CD8-positive, alpha-beta memory T cell (primary cell): ENCODE data around the gene NOMO2. TPM values are rescaled to one million over a fixed set of nuclear protein-coding genes. Genes with fewer than 3 reads are reported as not detected.
"Not testable (repeated sequence)": the region's sequence is repeated elsewhere in the genome, so short reads cannot be mapped to it uniquely, and the experiment has no call there.

Experiments
- CTCF ChIA-PET: fragments of 350-600 bp; sonication (Branson Sonifier 250); formaldehyde crosslinking; loops from one replicate; lab custom pipeline; 2021; ENCODE audit warnings: antibody characterized with exemption; lab: Charles Lee
- POLR2A ChIA-PET: fragments of 350-600 bp; sonication (Branson Sonifier 250); formaldehyde crosslinking; loops from one replicate; lab custom pipeline; 2021; ENCODE audit warnings: antibody characterized with exemption; lab: Charles Lee
- DNase-seq, 5 donors: peaks; one replicate each; pipeline versions ENCODE4 v3.0.0 to v3.0.0-alpha.2; 2020 to 2022; ENCODE audit warnings: mixed read lengths in 1 of 5
- H3K27ac ChIP-seq: one replicate; pipeline ENCODE4 v1.7.0; 2013; ENCODE audit warnings: low read depth, mild to moderate bottlenecking, low read length, moderate library complexity
- H3K27me3 ChIP-seq: 2 replicates; pipeline ENCODE4 v1.7.0; 2013; ENCODE audit warnings: low read length, mild to moderate bottlenecking; ENCODE audit not compliant: insufficient read depth, poor library complexity, severe bottlenecking
- H3K36me3 ChIP-seq: 2 replicates; pipeline ENCODE4 v1.7.0; 2013; ENCODE audit warnings: mild to moderate bottlenecking, low read length, moderate library complexity; ENCODE audit not compliant: insufficient read depth
- H3K4me1 ChIP-seq: 2 replicates; pipeline ENCODE4 v1.7.0; 2013; ENCODE audit warnings: mild to moderate bottlenecking, low read length, moderate library complexity; ENCODE audit not compliant: insufficient read depth
- H3K4me3 ChIP-seq: 2 replicates; pipeline ENCODE4 v1.7.0; 2013; ENCODE audit warnings: mild to moderate bottlenecking, low read length
- H3K9me3 ChIP-seq: 2 replicates; pipeline ENCODE4 v1.7.0; 2013; ENCODE audit warnings: mild to moderate bottlenecking, low read length
- H3K27ac Mint-ChIP-seq, 8 donors: one replicate each; pipeline ENCODE4 v1.8.0; 2020 to 2021; ENCODE audit warnings: mixed read lengths in 8 of 8, mild to moderate bottlenecking in 6 of 8, inconsistent platforms in 3 of 8, moderate library complexity in 3 of 8
- H3K27me3 Mint-ChIP-seq, 2 donors: one replicate each; pipeline ENCODE4 v1.8.0; 2020 to 2021; ENCODE audit warnings: mixed read lengths in 2 of 2, mild to moderate bottlenecking in 1 of 2, moderate library complexity in 1 of 2
- H3K36me3 Mint-ChIP-seq, 3 donors: one replicate each; pipeline ENCODE4 v1.8.0; 2020 to 2021; ENCODE audit warnings: mixed read lengths in 3 of 3, inconsistent platforms in 1 of 3, mild to moderate bottlenecking in 1 of 3
- H3K4me1 Mint-ChIP-seq, 3 donors: one replicate each; pipeline ENCODE4 v1.8.0; 2020 to 2021; ENCODE audit warnings: mixed read lengths in 3 of 3, inconsistent platforms in 1 of 3, mild to moderate bottlenecking in 1 of 3
- H3K4me3 Mint-ChIP-seq, 7 donors: one replicate each; pipeline ENCODE4 v1.8.0; 2020 to 2021; ENCODE audit warnings: mixed read lengths in 7 of 7, mild to moderate bottlenecking in 6 of 7, moderate library complexity in 4 of 7, inconsistent platforms in 2 of 7
- H3K9me3 Mint-ChIP-seq, 5 donors: one replicate each; pipeline ENCODE4 v1.8.0; 2020 to 2022; ENCODE audit warnings: mixed read lengths in 5 of 5, mild to moderate bottlenecking in 3 of 5, moderate library complexity in 2 of 5, inconsistent platforms in 1 of 5
- polyA plus RNA-seq: library from polyadenylated mRNA; unstranded; fragments of 300-500 nt; fragmentation: Illumina TruSeq; gene quantifications from one replicate; pipeline ENCODE4 v1.2.3, GENCODE V29; 2021
- total RNA-seq, 2 experiments: library from RNA; stranded (reverse); gene quantifications; one replicate each; pipeline ENCODE4 v1.2.3, GENCODE V29; 2021

Gene NOMO2
- total and polyA plus RNA-seq, 3 experiments from 2014 or later, result 67.5 to 90.1 (median 85.8) TPM

DNA sequence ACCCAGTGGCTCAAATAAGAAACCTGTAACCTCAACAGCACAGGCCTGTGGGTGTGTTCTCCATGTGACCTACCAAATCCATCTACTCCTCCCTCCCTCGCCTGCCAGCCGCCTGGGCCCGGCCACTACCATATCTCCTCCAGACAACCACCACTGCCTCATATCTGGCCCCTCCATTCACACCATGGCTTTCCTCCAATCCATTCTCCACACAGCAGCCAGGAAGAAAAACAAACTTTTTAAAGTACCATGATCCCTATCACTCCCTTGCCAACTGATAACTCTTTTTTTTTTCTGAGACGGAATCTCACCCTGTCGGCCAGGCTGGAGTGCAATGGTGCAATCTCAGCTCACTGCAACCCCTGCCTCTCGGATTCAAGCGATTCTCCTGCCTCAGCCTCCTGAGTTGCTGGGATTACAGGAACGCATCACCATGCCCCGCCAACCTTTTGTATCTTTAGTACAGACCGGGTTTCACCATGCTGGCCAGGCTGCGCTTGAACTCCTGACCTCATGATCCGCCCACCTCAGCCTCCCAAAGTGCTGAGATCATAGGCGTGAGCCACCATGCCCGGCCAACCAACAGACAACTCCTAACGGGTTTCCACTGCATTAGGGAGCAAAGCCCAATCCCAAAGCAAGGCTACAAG lies 26.3 kb downstream of the NOMO2 start:
- POLR2A ChIA-PET, H3K4me1 ChIP-seq, H3K4me1 Mint-ChIP-seq, H3K27ac ChIP-seq, H3K36me3 ChIP-seq, H3K9me3 ChIP-seq, H3K27ac Mint-ChIP-seq, DNase-seq, H3K4me3 Mint-ChIP-seq, H3K27me3 Mint-ChIP-seq, H3K4me3 ChIP-seq, CTCF ChIA-PET, H3K9me3 Mint-ChIP-seq, H3K27me3 ChIP-seq: not testable (repeated sequence)
- H3K36me3 Mint-ChIP-seq, result peaks cover 0 to 21% (median 5%) of the 10 kb centered on the region in 3 donors

DNA sequence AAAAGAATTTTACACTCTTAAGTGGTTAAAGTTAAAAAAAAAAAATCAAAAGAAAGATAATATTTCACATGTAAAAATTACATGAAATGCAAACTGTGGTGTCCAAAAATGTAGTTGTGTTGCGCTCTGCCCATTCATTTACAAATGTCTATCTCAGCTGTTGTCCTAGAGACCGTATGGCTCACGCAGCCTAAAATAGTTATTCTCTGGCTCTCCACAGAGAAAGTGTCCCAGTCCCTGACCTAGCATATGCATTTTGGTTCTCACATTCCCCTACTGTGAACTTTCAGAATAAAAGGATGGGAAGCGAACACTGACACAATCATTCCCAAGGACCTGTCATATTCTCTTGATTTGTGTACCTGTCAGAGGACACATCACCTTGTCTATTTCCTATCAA lies 27.6 kb downstream of the NOMO2 start:
- H3K4me3 Mint-ChIP-seq, POLR2A ChIA-PET: not testable (repeated sequence)

DNA sequence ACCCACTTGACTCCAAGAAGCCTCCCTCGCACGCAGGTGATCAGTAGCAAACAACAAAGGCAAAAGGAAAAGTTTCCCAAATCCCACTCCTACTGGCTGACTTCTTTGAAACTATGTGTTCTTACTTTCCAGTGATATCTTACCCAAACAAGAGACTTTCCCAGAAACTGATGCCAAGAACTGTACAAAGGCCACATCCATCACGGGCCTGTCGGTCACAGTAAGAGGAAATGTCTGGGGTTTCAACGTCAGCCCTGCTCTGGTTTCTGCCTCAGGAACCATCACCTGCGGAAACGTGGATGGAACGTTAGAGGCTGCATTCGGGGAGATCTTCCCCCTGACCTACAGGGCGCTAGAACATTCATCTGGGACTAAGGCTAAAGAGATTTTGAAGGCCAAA lies 30.6 kb downstream of the NOMO2 start:
- H3K27ac Mint-ChIP-seq, H3K36me3 ChIP-seq, H3K9me3 Mint-ChIP-seq, H3K4me1 Mint-ChIP-seq, POLR2A ChIA-PET, CTCF ChIA-PET, H3K4me1 ChIP-seq, DNase-seq, H3K9me3 ChIP-seq, H3K27ac ChIP-seq, H3K4me3 ChIP-seq, H3K4me3 Mint-ChIP-seq, H3K27me3 Mint-ChIP-seq, H3K27me3 ChIP-seq: not testable (repeated sequence)
- peaks cover 0 to 20% (median 6%) of the 10 kb centered on the region in 3 donors for H3K36me3 Mint-ChIP-seq

More for the DNA sequence above, 27.6 kb downstream of the NOMO2 start:
- H3K4me3 ChIP-seq, H3K27me3 Mint-ChIP-seq, CTCF ChIA-PET, H3K4me1 Mint-ChIP-seq, H3K4me1 ChIP-seq, H3K36me3 ChIP-seq, DNase-seq, H3K27ac Mint-ChIP-seq, H3K9me3 Mint-ChIP-seq, H3K27ac ChIP-seq, H3K27me3 ChIP-seq, H3K9me3 ChIP-seq: not testable (repeated sequence)
- H3K36me3 Mint-ChIP-seq, result peaks cover 0 to 18% (median 3%) of the 10 kb centered on the region in 3 donors

DNA sequence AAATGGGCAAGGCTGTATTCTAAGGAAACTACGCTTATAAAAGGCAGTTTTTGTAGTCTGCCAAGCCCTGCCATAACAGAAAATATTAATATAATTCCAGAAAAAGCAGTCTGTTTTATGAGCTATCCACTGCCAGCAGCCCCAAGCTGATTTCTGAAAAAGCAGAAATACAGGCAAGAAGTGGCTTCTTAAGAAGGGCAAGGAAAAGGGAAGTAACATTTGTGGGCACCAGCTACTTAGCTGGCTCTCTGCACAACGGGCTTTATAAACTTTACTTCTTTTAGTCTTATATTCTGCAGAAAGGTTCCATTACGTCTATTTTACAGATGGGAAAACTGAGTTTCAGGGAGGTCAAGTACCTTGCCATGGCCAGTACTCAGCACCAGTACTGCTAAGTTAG lies 31.6 kb downstream of the NOMO2 start:
- H3K36me3 Mint-ChIP-seq, result peaks cover 0 to 19% (median 8%) of the 10 kb centered on the region in 3 donors
- H3K36me3 ChIP-seq, H3K27ac Mint-ChIP-seq, H3K4me3 ChIP-seq, DNase-seq, H3K4me1 ChIP-seq, POLR2A ChIA-PET, H3K4me3 Mint-ChIP-seq, CTCF ChIA-PET, H3K9me3 Mint-ChIP-seq, H3K27ac ChIP-seq, H3K9me3 ChIP-seq, H3K27me3 Mint-ChIP-seq, H3K27me3 ChIP-seq, H3K4me1 Mint-ChIP-seq: not testable (repeated sequence)

DNA sequence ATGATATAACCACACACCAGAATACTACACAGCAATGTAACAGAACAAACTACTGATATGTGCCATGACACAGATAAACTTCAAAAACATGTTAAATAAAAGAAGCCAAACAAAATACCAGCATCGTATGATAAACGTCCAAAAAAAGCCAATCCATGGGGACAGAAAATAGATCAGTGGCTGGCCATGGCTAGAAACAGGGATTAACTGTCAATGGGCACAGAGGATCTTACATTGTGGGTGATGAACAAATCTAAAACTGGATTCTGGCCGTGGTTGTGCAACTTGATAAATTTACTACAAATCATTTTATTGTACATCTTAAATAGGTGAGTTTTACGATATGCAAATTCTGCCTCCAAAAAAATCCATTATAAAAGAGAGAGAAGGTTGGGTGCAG lies 35.4 kb downstream of the NOMO2 start:
- H3K4me3 Mint-ChIP-seq, H3K4me3 ChIP-seq, H3K27me3 Mint-ChIP-seq, CTCF ChIA-PET, H3K27me3 ChIP-seq, DNase-seq, POLR2A ChIA-PET, H3K9me3 Mint-ChIP-seq, H3K4me1 Mint-ChIP-seq, H3K4me1 ChIP-seq, H3K27ac ChIP-seq, H3K27ac Mint-ChIP-seq, H3K36me3 ChIP-seq, H3K9me3 ChIP-seq: not testable (repeated sequence)
- peaks cover 0 to 13% (median 8%) of the 10 kb centered on the region in 3 donors for H3K36me3 Mint-ChIP-seq

DNA sequence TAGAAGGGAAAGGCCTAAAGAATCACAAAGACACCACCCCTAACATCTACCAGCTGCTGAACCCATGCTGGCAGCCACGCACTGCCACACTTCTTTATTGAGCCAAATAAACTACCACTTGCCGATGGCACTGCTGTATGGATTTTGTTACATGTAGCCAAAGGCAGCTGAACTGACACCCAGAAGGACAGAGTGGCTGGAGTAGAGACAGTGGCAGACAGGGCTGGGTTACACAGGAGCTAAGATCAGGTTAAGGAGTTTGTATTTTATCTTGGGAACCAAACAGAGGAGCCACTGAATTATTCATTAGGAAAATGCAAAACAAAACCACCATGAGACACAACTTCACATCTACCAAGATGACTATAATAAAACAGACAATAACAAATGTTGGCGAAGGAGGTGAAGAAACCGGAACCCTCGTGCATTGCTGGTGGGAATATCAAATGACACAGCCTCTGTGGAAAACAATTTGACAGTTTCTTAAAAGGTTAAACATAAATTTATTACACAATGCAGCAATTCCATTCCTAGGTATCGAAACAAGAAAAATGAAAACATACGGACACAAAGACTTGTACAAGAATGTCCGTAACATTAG lies 35.9 kb downstream of the NOMO2 start:
- POLR2A ChIA-PET, H3K27me3 ChIP-seq, H3K36me3 ChIP-seq, CTCF ChIA-PET, H3K27ac ChIP-seq, H3K9me3 Mint-ChIP-seq, H3K27ac Mint-ChIP-seq, H3K9me3 ChIP-seq, H3K4me3 ChIP-seq, H3K4me1 ChIP-seq, H3K27me3 Mint-ChIP-seq, H3K4me3 Mint-ChIP-seq, H3K4me1 Mint-ChIP-seq, DNase-seq: not testable (repeated sequence)
- H3K36me3 Mint-ChIP-seq, result peaks cover 0 to 13% (median 8%) of the 10 kb centered on the region in 3 donors

DNA sequence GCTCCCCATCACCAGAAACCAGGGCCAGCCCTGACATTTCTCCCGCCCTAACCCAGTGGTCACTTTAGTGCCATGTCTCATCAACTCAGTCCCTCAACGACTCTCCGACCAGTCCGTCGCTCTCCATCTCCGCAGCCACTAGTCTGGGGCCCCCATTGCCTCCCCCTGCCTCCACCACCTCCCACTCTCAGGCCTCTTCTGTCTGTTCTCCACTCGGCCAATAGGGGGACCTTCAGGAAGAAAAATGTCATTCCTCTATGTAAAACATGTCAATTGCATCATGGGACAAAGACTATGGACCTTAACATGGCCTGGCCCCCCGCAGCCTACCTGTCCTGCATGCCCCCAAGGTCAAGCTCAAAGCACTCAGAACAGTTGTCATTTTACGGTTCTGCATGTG lies 39.3 kb downstream of the NOMO2 start:
- H3K9me3 Mint-ChIP-seq, H3K4me3 Mint-ChIP-seq, H3K27me3 ChIP-seq, H3K27ac Mint-ChIP-seq, H3K4me1 ChIP-seq, H3K36me3 ChIP-seq, H3K27ac ChIP-seq, H3K27me3 Mint-ChIP-seq, H3K36me3 Mint-ChIP-seq, H3K4me1 Mint-ChIP-seq, POLR2A ChIA-PET, DNase-seq, H3K9me3 ChIP-seq, H3K4me3 ChIP-seq, CTCF ChIA-PET: not testable (repeated sequence)

DNA sequence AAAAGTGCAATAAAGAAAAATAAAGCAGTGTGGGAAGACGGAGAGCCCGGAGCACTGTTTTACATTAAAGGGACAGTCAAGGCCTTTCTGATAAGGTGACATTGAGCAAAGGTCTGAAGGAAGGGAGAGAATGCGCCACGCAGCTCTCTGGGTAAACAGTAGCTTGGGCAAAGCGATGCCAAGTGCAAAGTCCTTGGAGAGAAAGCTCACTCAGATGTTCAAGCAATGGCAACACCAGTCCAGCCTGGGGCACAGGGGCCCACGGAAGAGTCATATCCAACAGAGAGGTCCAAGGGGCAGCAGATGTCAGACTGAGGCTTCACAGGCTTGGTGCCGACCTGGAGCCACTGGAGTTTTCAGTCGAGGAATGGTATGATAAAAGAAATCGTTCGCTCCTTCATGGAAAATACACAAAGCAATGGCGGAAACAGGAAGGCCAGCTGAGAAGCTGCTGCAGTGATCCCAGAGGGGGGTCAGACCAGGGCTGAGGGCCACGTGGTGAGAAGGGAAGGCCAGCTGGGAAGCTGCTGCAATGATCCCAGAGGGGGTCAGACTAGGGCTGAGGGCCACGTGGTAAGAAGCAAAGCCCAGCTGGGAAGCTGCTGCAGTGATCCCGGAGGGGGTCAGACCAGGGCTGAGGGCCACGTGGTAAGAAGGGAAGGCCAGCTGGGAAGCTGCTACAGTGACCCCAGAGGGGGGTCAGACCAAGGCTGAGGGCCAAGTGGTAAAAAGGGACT lies 40.3 kb downstream of the NOMO2 start:
- H3K36me3 Mint-ChIP-seq, result not testable (repeated sequence)

More for the DNA sequence above, 40.3 kb downstream of the NOMO2 start:
- POLR2A ChIA-PET, H3K9me3 Mint-ChIP-seq, H3K36me3 ChIP-seq, H3K27me3 Mint-ChIP-seq, H3K4me1 ChIP-seq, CTCF ChIA-PET, H3K4me3 Mint-ChIP-seq, H3K27ac ChIP-seq, H3K27me3 ChIP-seq, H3K4me1 Mint-ChIP-seq, H3K27ac Mint-ChIP-seq, DNase-seq, H3K4me3 ChIP-seq, H3K9me3 ChIP-seq: not testable (repeated sequence)
